Activated CD4-positive, alpha-beta memory T cell treated with anti-CD3 and anti-CD28 coated beads for 36 hours (primary cell): ENCODE measurements around the gene FAT3. TPM values are rescaled to one million over a fixed set of nuclear protein-coding genes. Genes with fewer than 3 reads are reported as not detected.

ENCODE experiments used
- CTCF ChIA-PET: fragments of 350-600 bp; sonication (Branson Sonifier 250); formaldehyde crosslinking; loops from one replicate; lab custom pipeline; 2021; ENCODE audit warnings: antibody characterized with exemption, inconsistent platforms; lab: Charles Lee
- POLR2A ChIA-PET: fragments of 350-600 bp; sonication (Branson Sonifier 250); formaldehyde crosslinking; loops from one replicate; lab custom pipeline; 2021; ENCODE audit warnings: antibody characterized with exemption; lab: Charles Lee
- DNase-seq: peaks from one replicate; pipeline ENCODE4 v3.0.0-alpha.2; 2020
- H3K27ac Mint-ChIP-seq: one replicate; pipeline ENCODE4 v1.8.0; 2021; ENCODE audit warnings: mixed read lengths
- H3K27me3 Mint-ChIP-seq: one replicate; pipeline ENCODE4 v1.8.0; 2021; ENCODE audit warnings: mixed read lengths
- H3K36me3 Mint-ChIP-seq: one replicate; pipeline ENCODE4 v1.8.0; 2021; ENCODE audit warnings: mixed read lengths
- H3K4me1 Mint-ChIP-seq: one replicate; pipeline ENCODE4 v1.8.0; 2021; ENCODE audit warnings: low read depth, mixed read lengths
- H3K4me3 Mint-ChIP-seq: one replicate; pipeline ENCODE4 v1.8.0; 2021; ENCODE audit warnings: mild to moderate bottlenecking, mixed read lengths
- H3K9me3 Mint-ChIP-seq: one replicate; pipeline ENCODE4 v1.8.0; 2021; ENCODE audit warnings: mixed read lengths
- intact Hi-C: fragments of 100-400 bp; cut with micrococcal nuclease; formaldehyde crosslinking; loops from one replicate; pipeline ENCODE4 v1.15.1; 2023
- total RNA-seq, 2 experiments: library from RNA; stranded (reverse); gene quantifications; one replicate each; pipeline ENCODE4 v1.2.3, GENCODE V29; 2021

FAT3 gene
- total RNA-seq, 2 experiments from 2014 or later, result not detected

GRCh38 chr11:92269021-92269420, 44.4 kb downstream of the FAT3 start:
- Mint-ChIP-seq H3K4me3 (no peak overlapping the region), H3K4me1 (no peaks in the 10 kb centered on the region), H3K27ac (no peak overlapping the region), H3K27me3 (no peaks in the 10 kb centered on the region), H3K9me3 (no peaks in the 10 kb centered on the region), H3K36me3 (no peaks in the 10 kb centered on the region)
- intact Hi-C loops, result no loop called here
- POLR2A ChIA-PET, result no interaction called here
- no peak for DNase-seq
- CTCF ChIA-PET, result no interaction called here

GRCh38 chr11:92269841-92270240, 45.2 kb downstream of the FAT3 start:
- ChIA-PET POLR2A (no interaction called here), CTCF (no interaction called here)
- no peaks in the 10 kb centered on the region for H3K9me3 Mint-ChIP-seq
- intact Hi-C loops, result no loop called here
- no peak for DNase-seq
- H3K36me3 Mint-ChIP-seq, result no peaks in the 10 kb centered on the region
- H3K4me1 Mint-ChIP-seq, result no peaks in the 10 kb centered on the region
- H3K27ac Mint-ChIP-seq, result no peak overlapping the region
- H3K4me3 Mint-ChIP-seq, result no peak overlapping the region
- H3K27me3 Mint-ChIP-seq, result no peaks in the 10 kb centered on the region

- ChIA-PET POLR2A (no interaction called here), CTCF (no interaction called here)
- Mint-ChIP-seq H3K4me3 (no peak overlapping the region), H3K9me3 (no peaks in the 10 kb centered on the region), H3K4me1 (no peaks in the 10 kb centered on the region), H3K27ac (no peak overlapping the region), H3K27me3 (no peaks in the 10 kb centered on the region), H3K36me3 (no peaks in the 10 kb centered on the region)
- no peak for DNase-seq
- intact Hi-C loops, result no loop called here
These were observed 48.0 kb downstream of the FAT3 start for GRCh38 chr11:92272651-92273050.
